IMR-90 (cell line): ENCODE measurements around the gene GABPA. TPM values are rescaled to one million over a fixed set of nuclear protein-coding genes. Genes with fewer than 3 reads are reported as not detected.

Source experiments
- polyA plus RNA-seq, 3 experiments: library from polyadenylated mRNA; depleted of rRNA; stranded (reverse); fragments of >200 nt; gene quantifications; 2 replicates each; pipeline ENCODE4 v1.2.3, GENCODE V29; 2012; ENCODE audit warnings: low replicate concordance in 1 of 3
- total RNA-seq: library from RNA; depleted of rRNA; stranded (reverse); fragments of >200 nt; gene quantifications from 2 replicates; pipeline ENCODE4 v1.2.3, GENCODE V29; 2012; rRNA removed

GABPA gene
- total and polyA plus RNA-seq, 2 of the 4 experiments (the other 2 are of a cell fraction) = 9.0 to 17.0 TPM

Other genes starting within 250 kb of the GABPA start
- 20.6 and 40.0 TPM in 2 replicates for gene MRPL39, start 127.5 kb upstream of the GABPA start, total RNA-seq
- gene MRPL39, start 127.5 kb upstream of the GABPA start, polyA plus RNA-seq (2012; rRNA removed) = 15.2 and 15.4 TPM in 2 replicates
- 0.72 and 0.83 TPM in 2 replicates for gene JAM2, start 95.7 kb upstream of the GABPA start, total RNA-seq
- 2.0 and 2.1 TPM in 2 replicates for gene JAM2, start 95.7 kb upstream of the GABPA start, polyA plus RNA-seq (2012; rRNA removed)
- gene ATP5PF, start 68 bp upstream of the GABPA start, total RNA-seq = 74.7 and 76.0 TPM in 2 replicates
- 190 TPM in 2 replicates for gene ATP5PF, start 68 bp upstream of the GABPA start, polyA plus RNA-seq (2012; rRNA removed)